ENCODE results near the gene ADGRG4.

DNA sequence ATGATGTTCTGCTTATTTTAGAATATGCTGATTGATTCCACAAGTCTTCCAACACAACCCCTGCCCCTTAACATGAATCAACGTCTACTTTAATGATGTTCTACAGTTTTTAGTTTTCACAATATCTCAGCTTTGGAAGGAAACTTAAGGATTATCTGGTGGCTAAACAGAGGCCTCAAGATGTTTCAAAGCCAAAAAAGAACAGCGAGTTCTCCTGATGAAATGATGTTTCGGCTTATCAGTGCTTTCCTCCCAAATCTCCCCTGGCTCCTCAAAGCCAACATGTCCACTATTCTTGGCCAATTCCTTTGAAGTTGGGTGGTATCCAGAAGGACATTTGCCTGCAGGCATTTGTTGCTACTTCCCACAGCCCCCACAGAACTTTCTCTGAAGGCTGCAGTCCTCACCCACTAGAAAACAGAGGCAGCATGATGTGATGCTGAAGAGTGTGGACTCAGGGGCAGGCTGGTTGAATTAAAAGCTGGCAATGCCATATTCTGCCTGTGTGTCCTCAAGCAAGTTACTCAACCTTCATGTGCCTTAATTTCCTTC lies 87.3 kb downstream of the ADGRG4 start:
- TF ChIP-seq, protein P1, sequence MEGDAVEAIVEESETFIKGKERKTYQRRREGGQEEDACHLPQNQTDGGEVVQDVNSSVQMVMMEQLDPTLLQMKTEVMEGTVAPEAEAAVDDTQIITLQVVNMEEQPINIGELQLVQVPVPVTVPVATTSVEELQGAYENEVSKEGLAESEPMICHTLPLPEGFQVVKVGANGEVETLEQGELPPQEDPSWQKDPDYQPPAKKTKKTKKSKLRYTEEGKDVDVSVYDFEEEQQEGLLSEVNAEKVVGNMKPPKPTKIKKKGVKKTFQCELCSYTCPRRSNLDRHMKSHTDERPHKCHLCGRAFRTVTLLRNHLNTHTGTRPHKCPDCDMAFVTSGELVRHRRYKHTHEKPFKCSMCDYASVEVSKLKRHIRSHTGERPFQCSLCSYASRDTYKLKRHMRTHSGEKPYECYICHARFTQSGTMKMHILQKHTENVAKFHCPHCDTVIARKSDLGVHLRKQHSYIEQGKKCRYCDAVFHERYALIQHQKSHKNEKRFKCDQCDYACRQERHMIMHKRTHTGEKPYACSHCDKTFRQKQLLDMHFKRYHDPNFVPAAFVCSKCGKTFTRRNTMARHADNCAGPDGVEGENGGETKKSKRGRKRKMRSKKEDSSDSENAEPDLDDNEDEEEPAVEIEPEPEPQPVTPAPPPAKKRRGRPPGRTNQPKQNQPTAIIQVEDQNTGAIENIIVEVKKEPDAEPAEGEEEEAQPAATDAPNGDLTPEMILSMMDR (IDR thresholded peaks at IDR 0.05; ENCODE audit: insufficient read depth, low read length): no peak
- TF ChIP-seq GABPA (IDR thresholded peaks at IDR 0.05; ENCODE audit: low read depth): no peak
- TF ChIP-seq POLR2AphosphoS5 (IDR thresholded peaks at IDR 0.05; ENCODE audit: low read depth): no peak
- no peak for TF ChIP-seq SPI1 (IDR thresholded peaks at IDR 0.05; ENCODE audit: borderline replicate concordance, low read depth)
- TF ChIP-seq, protein P2, sequence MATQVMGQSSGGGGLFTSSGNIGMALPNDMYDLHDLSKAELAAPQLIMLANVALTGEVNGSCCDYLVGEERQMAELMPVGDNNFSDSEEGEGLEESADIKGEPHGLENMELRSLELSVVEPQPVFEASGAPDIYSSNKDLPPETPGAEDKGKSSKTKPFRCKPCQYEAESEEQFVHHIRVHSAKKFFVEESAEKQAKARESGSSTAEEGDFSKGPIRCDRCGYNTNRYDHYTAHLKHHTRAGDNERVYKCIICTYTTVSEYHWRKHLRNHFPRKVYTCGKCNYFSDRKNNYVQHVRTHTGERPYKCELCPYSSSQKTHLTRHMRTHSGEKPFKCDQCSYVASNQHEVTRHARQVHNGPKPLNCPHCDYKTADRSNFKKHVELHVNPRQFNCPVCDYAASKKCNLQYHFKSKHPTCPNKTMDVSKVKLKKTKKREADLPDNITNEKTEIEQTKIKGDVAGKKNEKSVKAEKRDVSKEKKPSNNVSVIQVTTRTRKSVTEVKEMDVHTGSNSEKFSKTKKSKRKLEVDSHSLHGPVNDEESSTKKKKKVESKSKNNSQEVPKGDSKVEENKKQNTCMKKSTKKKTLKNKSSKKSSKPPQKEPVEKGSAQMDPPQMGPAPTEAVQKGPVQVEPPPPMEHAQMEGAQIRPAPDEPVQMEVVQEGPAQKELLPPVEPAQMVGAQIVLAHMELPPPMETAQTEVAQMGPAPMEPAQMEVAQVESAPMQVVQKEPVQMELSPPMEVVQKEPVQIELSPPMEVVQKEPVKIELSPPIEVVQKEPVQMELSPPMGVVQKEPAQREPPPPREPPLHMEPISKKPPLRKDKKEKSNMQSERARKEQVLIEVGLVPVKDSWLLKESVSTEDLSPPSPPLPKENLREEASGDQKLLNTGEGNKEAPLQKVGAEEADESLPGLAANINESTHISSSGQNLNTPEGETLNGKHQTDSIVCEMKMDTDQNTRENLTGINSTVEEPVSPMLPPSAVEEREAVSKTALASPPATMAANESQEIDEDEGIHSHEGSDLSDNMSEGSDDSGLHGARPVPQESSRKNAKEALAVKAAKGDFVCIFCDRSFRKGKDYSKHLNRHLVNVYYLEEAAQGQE (IDR thresholded peaks at IDR 0.05; ENCODE audit: insufficient replicate concordance, low read depth): no peak

Data from HL-60 (cell line).